Kasumi-1 (cell line): ENCODE results near the gene UNC5A.
A peak's percentile ranks its signal among the peaks of the same experiment; 100 is the strongest.

Source experiments
- DNase-seq, 2 experiments: peaks; one replicate each; lab custom pipeline; 2025; lab: John Stamatoyannopoulos, UW

Gene UNC5A

GRCh38 chr5:176810081-176810597 lies at the start of gene UNC5A:
TSS of gene UNC5A (plus strand) at chr5:176810559. CDS start at chr5:176810751, 192 bp downstream.
- peak; percentile 20 to 24 for DNase-seq

- no peak for DNase-seq
These were observed 48.6 kb upstream of the UNC5A start for GRCh38 chr5:176761755-176762154.

DNA sequence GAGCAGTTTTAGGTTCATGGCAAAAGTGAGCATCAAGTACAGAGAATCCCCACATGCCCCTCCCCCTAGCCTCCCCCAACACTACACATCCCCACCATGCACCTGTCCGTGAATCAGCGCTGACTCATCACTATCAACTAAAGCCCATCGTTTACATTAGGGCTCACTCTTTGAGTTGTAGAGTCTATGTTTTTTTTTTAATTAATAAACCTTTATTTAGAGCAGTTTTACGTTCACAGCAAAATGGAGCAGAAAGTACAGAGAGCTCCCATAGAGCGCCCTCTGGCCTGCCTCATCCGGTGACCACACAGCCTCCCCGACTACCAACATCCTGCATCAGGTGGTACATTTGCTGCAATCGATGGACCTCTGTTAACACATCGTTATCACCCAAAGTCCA lies 47.9 kb upstream of the UNC5A start:
- no peak for DNase-seq

DNA sequence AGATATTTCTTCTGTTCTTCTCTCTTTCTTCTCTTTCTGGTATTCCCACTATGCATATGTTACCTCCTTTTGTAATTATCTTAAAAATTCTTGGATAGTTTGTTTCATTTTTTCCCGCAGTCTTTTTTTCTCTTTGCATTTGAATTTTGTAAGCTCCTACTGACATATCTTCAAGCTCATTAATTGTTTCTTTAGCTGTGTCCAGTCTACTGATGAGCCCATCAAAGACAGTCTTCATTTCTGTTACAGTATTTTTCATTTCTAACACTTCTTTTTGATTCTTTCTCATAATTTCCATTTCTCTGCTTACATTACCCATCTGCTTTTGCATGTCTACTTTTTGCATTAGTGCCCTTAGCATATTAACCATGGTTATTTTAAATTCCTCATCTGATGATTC lies 44.7 kb upstream of the UNC5A start:
- no peak for DNase-seq

- DNase-seq, result no peak
These were observed 42.0 kb upstream of the UNC5A start for GRCh38 chr5:176768174-176768970.

DNA sequence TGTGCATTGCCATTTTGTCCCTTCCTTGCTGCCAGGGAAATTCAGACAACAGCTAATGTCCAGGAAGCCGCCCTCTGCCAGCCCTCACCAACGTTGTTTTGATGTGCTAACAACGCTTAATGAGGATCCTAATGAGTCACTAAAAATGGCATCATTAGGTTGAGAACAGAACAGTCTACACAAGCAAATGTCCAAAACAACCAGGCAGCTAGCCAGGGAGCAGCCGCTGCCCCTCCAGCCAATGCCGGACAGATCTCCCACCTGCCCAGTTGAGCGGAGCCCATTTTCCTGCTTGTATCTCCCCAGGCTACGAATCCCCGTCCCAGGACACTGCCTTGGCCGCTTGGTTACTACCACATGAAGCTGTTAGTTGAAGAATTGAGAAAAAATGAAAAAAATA lies 40.4 kb upstream of the UNC5A start:
- no peak for DNase-seq

- no peak for DNase-seq
These were observed 39.9 kb upstream of the UNC5A start for GRCh38 chr5:176770431-176770830.

DNA sequence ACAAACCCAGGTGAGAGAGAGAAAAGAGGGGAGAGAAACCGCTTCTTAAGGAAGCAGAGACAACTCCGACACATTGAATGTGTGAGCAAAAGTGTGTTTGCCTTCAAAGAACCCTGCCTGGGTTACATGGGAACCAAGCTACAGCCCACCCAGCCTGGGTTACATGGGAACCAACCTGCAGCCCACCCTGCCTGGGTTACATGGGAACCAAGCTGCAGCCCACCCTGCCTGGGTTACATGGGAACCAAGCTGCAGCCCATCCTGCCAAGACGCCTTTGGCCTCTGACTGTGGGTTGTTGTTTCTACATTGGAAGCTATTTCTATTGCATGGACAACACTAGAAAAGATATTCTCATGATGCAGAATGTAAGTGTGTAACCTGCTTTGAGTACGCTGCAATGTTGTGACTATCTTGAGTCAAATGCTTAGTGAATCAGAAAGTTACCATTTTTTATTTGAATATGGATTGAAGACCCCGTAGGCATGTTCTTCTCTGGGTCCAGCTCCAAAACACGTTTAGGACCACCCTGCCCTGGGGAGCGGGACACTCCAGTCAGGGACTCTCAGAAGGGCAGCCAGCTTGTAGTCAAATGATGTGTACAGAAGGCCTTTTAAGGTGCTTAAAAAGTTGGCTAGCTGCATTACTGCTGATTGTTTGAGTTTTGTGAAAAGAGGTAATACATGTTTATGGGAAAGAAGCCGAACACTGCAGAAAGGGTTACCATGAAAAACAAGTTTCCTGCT lies 39.1 kb upstream of the UNC5A start:
- DNase-seq, result no peak

GRCh38 chr5:176772271-176773210 lies 37.8 kb upstream of the UNC5A start:
- DNase-seq, result no peak

- DNase-seq, result no peak
These were observed 36.8 kb upstream of the UNC5A start for GRCh38 chr5:176773408-176774035.

DNA sequence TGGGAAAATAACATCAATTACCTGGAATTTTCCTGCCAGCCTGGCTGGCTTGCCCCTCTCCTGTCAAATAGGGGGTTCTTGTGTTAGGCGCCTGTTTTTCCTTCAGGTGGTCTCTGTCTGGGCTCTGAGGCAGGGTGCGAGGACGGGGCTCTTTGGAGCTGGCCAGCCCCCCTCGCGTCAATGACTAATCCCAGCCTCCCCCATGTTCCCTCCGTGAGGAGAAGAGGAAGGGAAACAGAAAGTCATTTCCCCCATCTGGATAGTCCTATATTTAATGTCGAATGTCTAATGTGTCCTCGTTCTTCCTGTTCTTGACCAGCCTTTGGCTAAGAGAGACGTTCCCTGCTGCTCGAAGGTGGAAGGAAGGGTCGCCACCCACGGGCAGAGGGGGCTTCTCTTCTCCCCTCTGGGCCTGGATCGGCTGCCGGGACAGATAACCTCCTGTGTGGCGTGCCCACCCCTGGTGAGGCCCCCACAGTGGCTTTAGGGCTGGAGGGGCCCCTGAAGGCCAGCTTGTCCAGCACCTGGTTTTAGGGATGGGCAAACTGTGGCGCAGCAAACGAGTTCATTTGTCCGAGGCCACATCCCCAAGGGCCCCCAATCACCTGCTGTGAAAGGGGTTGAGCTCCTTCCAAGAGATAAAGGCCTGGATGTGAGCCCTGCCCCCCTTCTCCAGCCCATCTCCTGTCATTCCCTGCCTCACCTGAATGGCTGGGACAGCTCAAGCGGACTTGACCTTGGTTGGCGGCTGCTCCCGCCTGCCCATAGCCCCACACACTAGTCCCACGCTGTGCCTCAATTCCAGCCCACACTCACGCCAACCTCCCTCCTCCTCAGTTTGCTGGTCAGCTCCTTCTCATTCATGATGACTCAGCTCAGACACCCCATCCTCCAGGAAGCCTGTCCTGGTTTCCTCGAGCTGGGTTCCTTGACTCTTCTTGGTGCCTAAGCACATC lies 35.9 kb upstream of the UNC5A start:
- no peak for DNase-seq

GRCh38 chr5:176775409-176775808 lies 35.0 kb upstream of the UNC5A start:
- DNase-seq, result no peak

DNA sequence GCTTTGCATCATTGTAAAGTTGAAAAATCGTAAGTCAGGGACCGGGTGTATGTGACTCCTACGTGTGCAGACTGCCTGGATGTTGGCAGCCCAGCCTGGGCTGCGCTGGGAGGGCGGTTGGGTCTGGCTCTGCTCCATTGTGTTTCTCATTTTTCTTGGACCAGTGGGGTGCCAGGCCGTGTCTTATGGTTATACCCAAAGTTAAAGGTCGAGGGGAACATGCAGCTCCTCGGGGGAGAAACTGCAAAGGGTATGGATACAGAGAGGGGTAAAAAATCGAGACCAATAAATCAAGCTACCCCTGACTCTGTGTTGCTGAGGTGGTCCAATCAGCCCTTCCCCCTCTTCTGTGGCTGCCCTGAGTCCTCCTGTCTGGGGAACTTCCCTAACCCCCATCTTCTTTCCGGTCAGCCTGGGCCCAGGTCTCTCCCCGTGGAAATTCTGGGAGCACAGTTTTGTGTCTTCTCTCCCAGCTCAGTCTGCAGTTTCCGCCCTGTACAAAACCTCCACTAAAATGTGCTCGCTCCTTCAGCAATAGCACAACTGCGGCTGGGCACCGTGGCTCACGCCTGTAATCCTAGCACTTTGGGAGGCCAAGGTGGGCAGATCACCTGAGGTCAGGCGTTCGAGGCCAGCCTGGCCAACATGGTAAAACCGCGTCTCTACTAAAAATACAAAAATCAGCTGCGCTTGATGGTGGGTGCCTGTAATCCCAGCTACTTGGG lies 34.1 kb upstream of the UNC5A start:
- DNase-seq, result no peak

DNA sequence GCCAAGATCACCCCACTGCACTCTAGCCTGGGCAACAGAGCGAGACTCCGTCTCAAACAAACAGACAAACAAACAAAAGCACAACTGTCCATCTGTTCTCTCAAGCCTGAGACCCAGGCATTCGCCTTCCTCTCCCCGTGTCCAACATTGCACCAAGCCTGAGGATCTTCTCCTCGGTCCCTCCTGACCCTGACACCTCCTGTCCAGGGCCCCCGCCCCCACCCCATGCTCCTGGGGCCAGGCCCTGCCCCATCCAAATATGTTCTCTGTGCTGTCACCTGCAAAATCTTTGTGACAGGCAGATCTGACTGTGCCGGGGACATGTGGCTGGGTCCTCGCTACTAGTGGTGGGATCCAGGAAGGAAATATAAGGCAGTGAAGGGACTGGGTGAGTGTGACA lies 33.4 kb upstream of the UNC5A start:
- no peak for DNase-seq

- no peak for DNase-seq
These were observed 31.4 kb upstream of the UNC5A start for GRCh38 chr5:176778921-176779465.

GRCh38 chr5:176779537-176779936 lies 30.8 kb upstream of the UNC5A start:
- DNase-seq, result no peak

GRCh38 chr5:176780176-176781053 lies 29.9 kb upstream of the UNC5A start:
- no peak for DNase-seq

DNA sequence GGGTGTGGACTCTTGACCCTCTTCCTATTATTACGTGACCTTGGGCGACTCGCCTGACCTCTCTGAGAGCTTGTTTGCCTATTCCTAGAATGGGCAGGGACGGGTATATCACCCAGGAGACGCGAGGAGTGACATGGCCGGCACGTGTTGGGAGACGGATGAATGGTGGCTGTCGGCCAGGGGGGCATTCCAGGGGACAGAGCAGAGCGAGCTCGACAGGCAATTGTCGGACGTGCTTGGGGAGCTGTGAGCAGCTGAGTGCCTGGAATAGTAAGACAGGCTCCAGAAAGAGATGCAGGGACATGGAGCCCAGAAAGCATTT lies 29.3 kb upstream of the UNC5A start:
- DNase-seq, result no peak
